Neural cell (in vitro differentiated cells): ENCODE results near the gene NAP1L1. TPM values are rescaled to one million over a fixed set of nuclear protein-coding genes. Genes with fewer than 3 reads are reported as not detected.

Source experiments
- H2AFZ ChIP-seq: fragments of 200-600, 300-800 bp; sonication (generic), shearing (Covaris generic); 2 replicates; pipeline ENCODE4 v1.6.0; 2014; ENCODE audit warnings: low read depth, mild to moderate bottlenecking, antibody characterized with exemption, low read length, moderate library complexity
- H3F3A ChIP-seq: fragments of 200-600 bp; shearing (Covaris generic); 2 replicates; pipeline ENCODE4 v1.6.1; 2016; ENCODE audit warnings: mild to moderate bottlenecking, moderate library complexity, mixed read lengths, antibody characterized with exemption, low read length; ENCODE audit not compliant: insufficient read depth, poor library complexity, severe bottlenecking
- H3K27ac ChIP-seq: fragments of 200-600, 300-800 bp; sonication (generic), shearing (Covaris generic); 2 replicates; pipeline ENCODE4 v1.5.1; 2014; ENCODE audit warnings: mild to moderate bottlenecking, low read length, moderate library complexity
- H3K27me3 ChIP-seq: fragments of 300-800, 200-600 bp; sonication (generic), shearing (Covaris generic); 2 replicates; pipeline ENCODE4 v1.6.0; 2014; ENCODE audit warnings: mild to moderate bottlenecking, low read depth, low read length, moderate library complexity; ENCODE audit not compliant: insufficient read depth
- H3K36me3 ChIP-seq: fragments of 300-800, 200-600 bp; sonication (generic), shearing (Covaris generic); 2 replicates; pipeline ENCODE4 v1.5.1; 2014; ENCODE audit warnings: mild to moderate bottlenecking, antibody characterized with exemption, low read length, moderate library complexity; ENCODE audit not compliant: insufficient read depth
- H3K4me2 ChIP-seq: fragments of 300-800, 200-600 bp; sonication (generic), shearing (Covaris generic); 2 replicates; pipeline ENCODE4 v1.6.0; 2014; ENCODE audit warnings: mild to moderate bottlenecking, low read length
- H3K4me3 ChIP-seq: fragments of 300-800, 200-600 bp; sonication (generic), shearing (Covaris generic); 2 replicates; pipeline ENCODE4 v1.5.1; 2014; ENCODE audit warnings: mild to moderate bottlenecking, low read length, moderate library complexity
- H3K79me2 ChIP-seq: fragments of 200-600 bp; shearing (Covaris generic); replicated peaks from 2 replicates; pipeline ENCODE4 v1.6.0; 2014; ENCODE audit warnings: mild to moderate bottlenecking, low read length, moderate library complexity; ENCODE audit not compliant: insufficient read depth
- H3K9ac ChIP-seq: fragments of 300-800, 200-600 bp; sonication (generic), shearing (Covaris generic); 2 replicates; pipeline ENCODE4 v1.6.1; 2016; ENCODE audit warnings: mild to moderate bottlenecking, low read length, mixed read lengths
- H3K9me2 ChIP-seq: fragments of 200-600 bp; shearing (Covaris generic); 2 replicates; pipeline ENCODE4 v1.6.1; 2016; ENCODE audit warnings: mild to moderate bottlenecking, low read length, mixed read lengths; ENCODE audit not compliant: insufficient read depth
- H3K9me3 ChIP-seq: fragments of 200-600, 300-800 bp; sonication (generic), shearing (Covaris generic); 2 replicates; pipeline ENCODE4 v1.6.1; 2016; ENCODE audit warnings: mild to moderate bottlenecking, mixed run types, low read length, moderate library complexity, mixed read lengths
- H4K20me1 ChIP-seq: fragments of 200-600 bp; shearing (Covaris generic); 2 replicates; pipeline ENCODE4 v1.6.1; 2016; ENCODE audit warnings: mild to moderate bottlenecking, mixed run types; ENCODE audit not compliant: insufficient read depth
- CTCF ChIP-seq: fragments of 450-650 bp; IDR thresholded peaks from 2 replicates; pipeline ENCODE4 v1.5.1; 2014; ENCODE audit warnings: antibody characterized with exemption, mild to moderate bottlenecking, moderate library complexity; ENCODE audit not compliant: poor library complexity, severe bottlenecking
- EP300 ChIP-seq: fragments of 450-650 bp; conservative IDR thresholded peaks from 2 replicates; pipeline ENCODE4 v1.6.1; 2014; ENCODE audit warnings: antibody characterized with exemption, mild to moderate bottlenecking, moderate library complexity; ENCODE audit not compliant: poor library complexity, severe bottlenecking
- EZH2 ChIP-seq: fragments of 200-600, 300-800 bp; shearing (Covaris generic), sonication (generic); IDR thresholded peaks from 2 replicates; pipeline ENCODE4 v1.6.1; 2014; ENCODE audit warnings: antibody characterized with exemption, low read length, borderline replicate concordance, mild to moderate bottlenecking; ENCODE audit not compliant: insufficient read depth, poor library complexity, severe bottlenecking
- MXI1 ChIP-seq: fragments of 450-650 bp; conservative IDR thresholded peaks from 2 replicates; pipeline ENCODE4 v1.6.1; 2014; ENCODE audit warnings: antibody characterized with exemption, mild to moderate bottlenecking; ENCODE audit not compliant: poor library complexity, severe bottlenecking
- POLR2AphosphoS5 ChIP-seq: IDR thresholded peaks from 2 replicates; pipeline ENCODE4 v1.6.1; 2012
- RAD21 ChIP-seq: fragments of 450-650 bp; conservative IDR thresholded peaks from 2 replicates; pipeline ENCODE4 v1.6.1; 2014; ENCODE audit warnings: antibody characterized with exemption, mild to moderate bottlenecking, moderate library complexity
- REST ChIP-seq: IDR thresholded peaks from 2 replicates; pipeline ENCODE4 v1.6.1; 2012; ENCODE audit warnings: borderline replicate concordance
- SMC3 ChIP-seq: fragments of 450-650 bp; conservative IDR thresholded peaks from 2 replicates; pipeline ENCODE4 v1.6.1; 2014; ENCODE audit warnings: antibody characterized with exemption, mild to moderate bottlenecking, moderate library complexity; ENCODE audit not compliant: poor library complexity
- TAF1 ChIP-seq: IDR thresholded peaks from 2 replicates; pipeline ENCODE4 v1.6.1; 2012; ENCODE audit warnings: low read depth
- polyA plus RNA-seq: library from polyadenylated mRNA; depleted of rRNA; stranded (reverse); fragments of >200 nt; gene quantifications from 2 replicates; pipeline ENCODE4 v1.2.3, GENCODE V29; 2014

NAP1L1 gene
- polyA plus RNA-seq, 1 donor from 2014 or later = 359 TPM

- Histone ChIP-seq H3K4me2 (no peak overlapping the region), H2AFZ (no peak overlapping the region), H3K4me3 (no peak overlapping the region), H3K9me2 (no peaks in the 10 kb centered on the region), H4K20me1 (no peaks in the 10 kb centered on the region), H3F3A (peaks cover 5% of the 10 kb centered on the region), H3K27me3 (no peaks in the 10 kb centered on the region), H3K9me3 (no peaks in the 10 kb centered on the region), H3K9ac (no peak overlapping the region), H3K27ac (no peak overlapping the region), H3K79me2 (peaks cover 100% of the 10 kb centered on the region), H3K36me3 (no peaks in the 10 kb centered on the region)
- no peak for TF ChIP-seq MXI1
- no peak for TF ChIP-seq EP300
- TF ChIP-seq POLR2AphosphoS5 = no peak
- TF ChIP-seq SMC3 = no peak
- no peak for TF ChIP-seq EZH2
- no peak for TF ChIP-seq RAD21
- TF ChIP-seq TAF1 = no peak
- TF ChIP-seq REST = no peak
- TF ChIP-seq CTCF = no peak
These were observed 5.7 kb downstream of the NAP1L1 start for GRCh38 chr12:76078748-76079147.

- Histone ChIP-seq H3K9me3 (no peaks in the 10 kb centered on the region), H4K20me1 (no peaks in the 10 kb centered on the region), H3K4me2 (no peak overlapping the region), H3K79me2 (peaks cover 100% of the 10 kb centered on the region), H3K27ac (no peak overlapping the region), H2AFZ (no peak overlapping the region), H3K27me3 (no peaks in the 10 kb centered on the region), H3K9me2 (no peaks in the 10 kb centered on the region), H3K9ac (no peak overlapping the region), H3F3A (no peaks in the 10 kb centered on the region), H3K4me3 (no peak overlapping the region), H3K36me3 (peaks cover 5% of the 10 kb centered on the region)
- TF ChIP-seq REST (no peak), TAF1 (no peak), EZH2 (no peak), MXI1 (no peak), RAD21 (no peak), SMC3 (no peak), EP300 (no peak), POLR2AphosphoS5 (no peak), CTCF (no peak)
These were observed 9.0 kb downstream of the NAP1L1 start for GRCh38 chr12:76075448-76075847.
